Heart left ventricle (tissue), 16 donors: Measurements from ENCODE around the gene USHBP1. TPM values are rescaled to one million over a fixed set of nuclear protein-coding genes. Genes with fewer than 3 reads are reported as not detected.

Experiments
- ATAC-seq, 4 donors: fragments of 200-7000 bp; cut with Tn5 transposase; one replicate each; pipeline ENCODE4 v1.9.1; 2020 to 2022; ENCODE audit warnings: moderate library complexity in 4 of 4, mild to moderate bottlenecking in 3 of 4, moderate number of reproducible peaks in 1 of 4
- DNase-seq, 5 donors: peaks; one replicate each; pipeline ENCODE4 v3.0.0-alpha.2; 2020
- H3K27ac ChIP-seq, 12 donors: fragments of 200-600 bp; sonication (generic) in 4 of 12; one replicate each; pipeline versions ENCODE4 v1.5.0 to v1.8.0; 2016 to 2022; ENCODE audit warnings: mild to moderate bottlenecking in 2 of 12
- H3K27me3 ChIP-seq, 9 donors: fragments of 200-600 bp; sonication (generic) in 2 of 9; one replicate each; pipeline versions ENCODE4 v1.5.1 to v1.8.0; 2016 to 2022; ENCODE audit warnings: mild to moderate bottlenecking in 3 of 9
- H3K36me3 ChIP-seq, 9 donors: fragments of 200-600 bp; sonication (generic) in 2 of 9; one replicate each; pipeline versions ENCODE4 v1.5.0 to v1.8.0; 2018 to 2022; ENCODE audit warnings: mild to moderate bottlenecking in 2 of 9
- H3K4me1 ChIP-seq, 12 donors: fragments of 200-600 bp; sonication (generic) in 4 of 12; one replicate each; pipeline versions ENCODE4 v1.5.0 to v1.8.0; 2016 to 2022; ENCODE audit warnings: mild to moderate bottlenecking in 3 of 12
- H3K4me3 ChIP-seq, 12 donors: fragments of 200-600 bp; sonication (generic) in 4 of 12; one replicate each; pipeline versions ENCODE4 v1.5.0 to v1.8.0; 2017 to 2022; ENCODE audit warnings: mild to moderate bottlenecking in 9 of 12, moderate library complexity in 4 of 12
- H3K9me3 ChIP-seq, 12 donors: fragments of 200-600 bp; sonication (generic) in 4 of 12; one replicate each; pipeline versions ENCODE4 v1.5.0 to v1.8.0; 2016 to 2022; ENCODE audit warnings: mild to moderate bottlenecking in 1 of 12
- POLR2A ChIP-seq, 2 donors: fragments of 450-650 bp; IDR thresholded peaks; one replicate each; pipeline ENCODE4 v1.6.1; 2017; ENCODE audit warnings: antibody characterized with exemption in 2 of 2, mild to moderate bottlenecking in 2 of 2, moderate library complexity in 2 of 2
- WGBS, 4 donors: extraction: QIAGEN DNeasy Blood & Tissue Kit in 2 of 4; methylation state at CpG; one replicate each; pipeline versions ENCODE4 v1.1.5 to v1.1.7; 2013 to 2018; 5-methylcytosine and 5-hydroxymethylcytosine counted together
- intact Hi-C, 10 donors: fragments of 100-400 bp; cut with DNase I; formaldehyde crosslinking; loops; one replicate each; pipeline versions ENCODE4 v1.11.1 to v1.14.2; 2022
- polyA plus RNA-seq, 2 donors: library from polyadenylated mRNA; stranded (reverse); fragments of 200-250 nt; gene quantifications; one replicate each; pipeline ENCODE4 v1.2.3, GENCODE V29; 2013
- total RNA-seq, 9 donors: library from RNA; depleted of rRNA in 2 of 9; stranded (reverse); fragments of >200 nt in 2 of 9; fragmentation: NEBNext Ultra II Directional in 3 of 9; extraction: Animal tissue kit (Norgen Biotek cat#: 25700) in 3 of 9; gene quantifications; one replicate each; pipeline versions ENCODE4 v1.1.0 to v1.2.4, GENCODE V29; 2016 to 2023
- TF ChIP-seq, protein P1 (sequence below), 12 donors: fragments of 200-600 bp; sonication (generic) in 4 of 12; IDR thresholded peaks; one replicate each; pipeline versions ENCODE4 v1.5.0 to v1.8.0; 2018 to 2022; ENCODE audit warnings: antibody characterized with exemption in 12 of 12, mild to moderate bottlenecking in 5 of 12
- donor health status: ischemic (EF 13 %, LVEDD 7.1; RV severe dilation, severe dysfunction).
- donor health status: healthy with polysubstance abuse.
- donor health status: DM: no; HTN: yes; CAD: no.
- donor health status: DM: no; HTN: no; CAD: no.
- donor health status: ischemic (EF 25% LVEDD 6.9; RV normal size, moderate dysfunction).
- donor health status: ischemic (EF 25% LVEDD 5.7; RV mildly dilated, moderate dysfunction).
- donor health status: healthy.
- donor health status: DM: yes; HTN: yes; CAD: no.
- donor health status: ischemic (EF 35%, LVEDD 5.7; RV mildly dilated, moderate dysfunction).
- donor health status: nonischemic (EF 11% LVEDD 7.7; RV severe dilation, severe dysfunction).
- donor health status: DM: yes; HTN: yes; CAD: no.
- donor health status: PGD.
- donor health status: ischemic (EF 29% LVEDD 5.4; RV normal size, mild dysfunction).
- donor health status: nonischemic (EF 23%, LVEDD 6.1; RV moderate dilation, normal function).

The USHBP1 gene
- total and polyA plus RNA-seq, 11 donors: 3.7 to 14.6 (median 7.7) TPM

DNA sequence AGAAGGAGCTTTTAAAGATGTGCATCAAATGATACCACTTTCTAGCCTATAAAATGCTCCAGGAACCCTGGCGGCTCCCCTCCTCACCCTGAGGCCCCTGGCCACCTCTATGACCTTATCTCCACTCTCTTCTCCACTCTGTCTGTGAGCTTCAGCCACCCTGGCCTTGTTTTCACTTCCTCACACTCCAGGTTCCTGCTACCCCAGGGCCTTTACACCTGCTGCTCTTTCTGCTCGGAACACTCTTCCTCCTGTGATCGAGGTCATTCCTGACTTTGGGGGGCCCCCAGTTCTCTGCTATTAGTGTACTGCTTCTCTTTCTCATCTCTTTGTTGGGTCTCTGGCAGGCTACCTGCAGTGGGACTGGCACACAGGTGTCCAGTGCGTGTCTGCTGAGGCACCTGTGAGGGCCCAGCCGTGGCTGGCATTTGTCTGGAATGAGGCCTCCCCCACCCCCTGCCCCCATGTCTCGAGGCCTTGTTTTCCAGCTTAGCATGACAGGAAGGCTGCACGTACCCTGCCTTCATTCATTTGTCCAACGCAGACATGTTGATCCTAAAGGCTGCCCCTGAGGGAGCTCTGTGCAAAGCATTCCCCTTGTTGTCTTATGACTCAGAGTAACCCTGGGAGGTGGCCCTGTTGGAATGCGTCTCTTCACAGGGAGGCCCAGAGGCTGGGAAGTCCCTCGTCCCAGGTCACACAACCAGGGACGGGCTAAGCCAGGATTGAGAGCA lies 47.1 kb upstream of the USHBP1 start:
- no peaks in the 10 kb centered on the region for H3K9me3 ChIP-seq
- peaks cover 0 to 32% (median 29%) of the 10 kb centered on the region in 9 donors for H3K36me3 ChIP-seq
- no peak for ATAC-seq
- peaks cover 0 to 39% (median 23%) of the 10 kb centered on the region in 12 donors for H3K4me1 ChIP-seq
- intact Hi-C loops: loop anchor here in 1 of 10 donors (2.0 kb wide), 1 partner anchor 21 kb away; no protein-coding TSS in a partner anchor
- no peak for DNase-seq
- no peak overlapping the region for H3K27ac ChIP-seq
- no peaks in the 10 kb centered on the region for H3K27me3 ChIP-seq
- 58 to 77% (median 72%) methylated on average over 10 to 11 of the region's 11 CpGs for WGBS, 4 donors
- H3K4me3 ChIP-seq: no peak overlapping the region
- TF ChIP-seq POLR2A (IDR thresholded peaks at IDR 0.05): no peak
- TF ChIP-seq, protein P1, sequence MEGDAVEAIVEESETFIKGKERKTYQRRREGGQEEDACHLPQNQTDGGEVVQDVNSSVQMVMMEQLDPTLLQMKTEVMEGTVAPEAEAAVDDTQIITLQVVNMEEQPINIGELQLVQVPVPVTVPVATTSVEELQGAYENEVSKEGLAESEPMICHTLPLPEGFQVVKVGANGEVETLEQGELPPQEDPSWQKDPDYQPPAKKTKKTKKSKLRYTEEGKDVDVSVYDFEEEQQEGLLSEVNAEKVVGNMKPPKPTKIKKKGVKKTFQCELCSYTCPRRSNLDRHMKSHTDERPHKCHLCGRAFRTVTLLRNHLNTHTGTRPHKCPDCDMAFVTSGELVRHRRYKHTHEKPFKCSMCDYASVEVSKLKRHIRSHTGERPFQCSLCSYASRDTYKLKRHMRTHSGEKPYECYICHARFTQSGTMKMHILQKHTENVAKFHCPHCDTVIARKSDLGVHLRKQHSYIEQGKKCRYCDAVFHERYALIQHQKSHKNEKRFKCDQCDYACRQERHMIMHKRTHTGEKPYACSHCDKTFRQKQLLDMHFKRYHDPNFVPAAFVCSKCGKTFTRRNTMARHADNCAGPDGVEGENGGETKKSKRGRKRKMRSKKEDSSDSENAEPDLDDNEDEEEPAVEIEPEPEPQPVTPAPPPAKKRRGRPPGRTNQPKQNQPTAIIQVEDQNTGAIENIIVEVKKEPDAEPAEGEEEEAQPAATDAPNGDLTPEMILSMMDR (IDR thresholded peaks at IDR 0.05): no peak

DNA sequence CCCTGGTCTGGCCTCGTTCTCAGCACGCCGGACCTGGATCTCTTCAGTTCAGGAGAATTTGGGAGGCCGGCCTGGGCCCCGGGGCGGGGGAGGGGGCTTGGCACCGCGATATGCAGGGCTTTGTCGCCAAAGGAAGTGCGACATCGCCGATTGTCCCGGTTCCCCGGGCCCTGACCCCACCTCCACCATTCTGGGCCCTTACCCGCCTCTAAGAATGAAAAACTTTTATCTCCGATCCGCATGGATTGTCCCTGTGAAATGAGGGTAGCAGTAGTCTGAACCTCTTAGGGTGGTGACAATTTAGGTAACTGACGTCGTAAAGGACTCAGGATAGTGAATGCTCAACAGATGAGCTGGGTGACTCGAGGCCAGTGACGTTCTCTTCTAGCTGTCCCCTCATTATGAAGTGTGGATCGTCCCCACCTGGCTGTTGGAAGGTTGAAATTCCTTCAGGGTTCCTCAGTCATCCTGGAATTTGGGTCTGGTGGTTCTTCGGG lies 45.5 kb upstream of the USHBP1 start:
- H3K4me3 ChIP-seq: peak overlapping the region; percentile 58 to 98 (median 84)
- peak overlapping the region in 11 of 12 donors; percentile 29 to 84 (median 76) for H3K27ac ChIP-seq
- no peaks in the 10 kb centered on the region for H3K27me3 ChIP-seq
- whole genome bisulfite sequencing, 4 donors: 6 to 7% (median 6%) methylated on average over 14 to 23 of the region's 23 CpGs
- H3K4me1 ChIP-seq: peaks cover 0 to 47% (median 32%) of the 10 kb centered on the region in 12 donors
- ATAC-seq: no peak
- H3K36me3 ChIP-seq: peaks cover 0 to 18% (median 14%) of the 10 kb centered on the region in 9 donors
- no peak for TF ChIP-seq POLR2A (IDR thresholded peaks at IDR 0.05)
- TF ChIP-seq, protein P1 (IDR thresholded peaks at IDR 0.05): no peak
- H3K9me3 ChIP-seq: no peaks in the 10 kb centered on the region
- no peak for DNase-seq
- intact Hi-C loops: loop anchor here in 2 of 10 donors (2.0 kb wide), 2 partner anchors 23 to 25 kb away; partner anchors contain the start of gene ANO8 (in 1 of the 2)

DNA sequence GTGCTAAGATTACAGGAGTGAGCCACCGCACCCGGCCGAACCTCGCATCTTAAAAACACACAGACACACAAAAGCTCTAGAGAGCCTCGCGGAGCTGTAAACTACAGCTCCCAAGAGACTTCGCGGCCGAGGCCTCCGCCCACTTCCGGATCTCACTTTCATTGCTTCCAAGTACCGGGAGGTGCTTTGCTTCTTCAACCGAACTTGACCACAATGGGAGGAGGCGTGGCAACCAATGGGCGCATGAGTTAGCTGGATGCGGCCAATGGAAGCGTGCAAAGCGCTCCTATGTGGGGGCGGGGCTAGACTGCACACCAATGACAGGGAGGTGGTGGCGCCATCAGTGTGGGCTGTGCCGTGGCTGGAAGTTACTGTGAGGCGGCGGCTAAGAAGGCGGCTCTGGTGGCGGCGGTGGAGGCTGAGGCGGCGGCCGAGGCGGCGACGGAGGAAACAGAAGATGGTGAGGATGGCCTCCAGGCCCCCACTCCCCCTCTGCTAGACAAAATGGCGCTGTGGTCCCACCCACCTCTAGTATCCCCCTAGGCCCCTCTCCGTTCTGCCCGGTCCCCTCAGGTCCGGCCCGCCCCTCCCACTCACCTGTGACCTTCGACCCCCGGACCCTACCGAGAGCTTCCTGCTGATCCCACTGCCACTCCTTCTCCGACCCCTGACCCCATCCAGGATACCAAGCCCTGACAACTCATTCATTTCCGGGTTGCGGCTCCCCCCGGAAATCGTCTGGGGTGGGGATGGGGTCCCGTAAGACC lies 44.8 kb upstream of the USHBP1 start, which contains the start of gene DDA1:
DDA1 (plus strand) TSS at position 366 of the 767 bp plus-strand sequence; CDS start at position 458, 92 bp downstream.
- intact Hi-C loops: loop anchor here in 1 of 10 donors (2.0 kb wide), 1 partner anchor 25 kb away; the partner anchor contains the start of gene ANO8
- TF ChIP-seq, protein P1 (IDR thresholded peaks at IDR 0.05): no peak
- TF ChIP-seq POLR2A (IDR thresholded peaks at IDR 0.05): peak in 1 of 2 donors; percentile 55

More for the DNA sequence above, 44.8 kb upstream of the USHBP1 start, which contains the start of gene DDA1:
- Histone ChIP-seq H3K9me3 (no peaks in the 10 kb centered on the region), H3K27ac (peak within 1 kb of the TSS in 11 of 12 donors; percentile 51 to 84 (median 76)), H3K27me3 (no peaks in the 10 kb centered on the region), H3K4me3 (peak within 1 kb of the TSS; percentile 58 to 98 (median 84)), H3K36me3 (peaks cover 0 to 13% (median 8%) of the 10 kb centered on the region in 9 donors), H3K4me1 (peaks cover 3 to 54% (median 36%) of the 10 kb centered on the region in 12 donors)
- ATAC-seq (peak; percentile 87 to 94 (median 93)), DNase-seq (peak; percentile 98 to 100 (median 100))
- WGBS, 4 donors: 0 to 1% (median 0%) methylated on average over 28 to 46 of the region's 46 CpGs
